CD4-positive, alpha-beta memory T cell (primary cell): ENCODE results near the gene RTF1. TPM values are rescaled to one million over a fixed set of nuclear protein-coding genes. Genes with fewer than 3 reads are reported as not detected.
"Not testable (repeated sequence)": the region's sequence is repeated elsewhere in the genome, so short reads cannot be mapped to it uniquely, and the experiment has no call there.

Source experiments
- CTCF ChIA-PET: fragments of 350-600 bp; sonication (Branson Sonifier 250); formaldehyde crosslinking; loops from one replicate; lab custom pipeline; 2021; ENCODE audit warnings: inconsistent platforms; ENCODE audit not compliant: partially characterized antibody; lab: Charles Lee
- POLR2A ChIA-PET: fragments of 350-600 bp; sonication (Branson Sonifier 250); formaldehyde crosslinking; loops from one replicate; lab custom pipeline; 2021; ENCODE audit not compliant: partially characterized antibody; lab: Charles Lee
- DNase-seq, 5 donors: peaks; one replicate each; pipeline versions ENCODE4 v3.0.0 to v3.0.0-alpha.2; 2020 to 2022; ENCODE audit warnings: mixed read lengths in 1 of 5
- H3K27ac ChIP-seq: one replicate; pipeline ENCODE4 v1.7.0; 2013; ENCODE audit warnings: low read depth, low read length
- H3K27me3 ChIP-seq: 2 replicates; pipeline ENCODE4 v1.7.0; 2013; ENCODE audit warnings: mild to moderate bottlenecking, low read length, moderate library complexity; ENCODE audit not compliant: insufficient read depth
- H3K36me3 ChIP-seq: 2 replicates; pipeline ENCODE4 v1.7.0; 2013; ENCODE audit warnings: mild to moderate bottlenecking, low read length, moderate library complexity; ENCODE audit not compliant: insufficient read depth
- H3K4me1 ChIP-seq: 2 replicates; pipeline ENCODE4 v1.7.0; 2013; ENCODE audit warnings: mild to moderate bottlenecking, low read length, moderate library complexity; ENCODE audit not compliant: insufficient read depth
- H3K4me3 ChIP-seq, 2 donors: one replicate each; pipeline ENCODE4 v1.7.0; 2013; ENCODE audit warnings: low read length in 2 of 2, mild to moderate bottlenecking in 1 of 2
- H3K9me3 ChIP-seq, 2 donors: one replicate each; pipeline ENCODE4 v1.7.0; 2013; ENCODE audit warnings: low read length in 2 of 2, control low read depth in 1 of 2; ENCODE audit not compliant: control insufficient read depth in 1 of 2
- H3K27ac Mint-ChIP-seq, 7 donors: one replicate each; pipeline ENCODE4 v1.8.0; 2020 to 2021; ENCODE audit warnings: mixed read lengths in 7 of 7, mild to moderate bottlenecking in 6 of 7, inconsistent platforms in 3 of 7, moderate library complexity in 3 of 7
- H3K27me3 Mint-ChIP-seq, 2 donors: one replicate each; pipeline ENCODE4 v1.8.0; 2020 to 2021; ENCODE audit warnings: mixed read lengths in 2 of 2
- H3K36me3 Mint-ChIP-seq, 2 donors: one replicate each; pipeline ENCODE4 v1.8.0; 2020 to 2021; ENCODE audit warnings: mixed read lengths in 2 of 2, inconsistent platforms in 1 of 2, mild to moderate bottlenecking in 1 of 2
- H3K4me1 Mint-ChIP-seq, 4 donors: one replicate each; pipeline ENCODE4 v1.8.0; 2020 to 2021; ENCODE audit warnings: mixed read lengths in 4 of 4, mild to moderate bottlenecking in 1 of 4
- H3K4me3 Mint-ChIP-seq, 8 donors: one replicate each; pipeline ENCODE4 v1.8.0; 2020 to 2021; ENCODE audit warnings: mixed read lengths in 8 of 8, mild to moderate bottlenecking in 7 of 8, moderate library complexity in 6 of 8, inconsistent platforms in 3 of 8
- H3K9me3 Mint-ChIP-seq, 8 donors: one replicate each; pipeline ENCODE4 v1.8.0; 2020 to 2021; ENCODE audit warnings: mixed read lengths in 8 of 8, mild to moderate bottlenecking in 5 of 8, inconsistent platforms in 3 of 8, moderate library complexity in 1 of 8
- intact Hi-C: fragments of 100-400 bp; cut with micrococcal nuclease; formaldehyde crosslinking; loops from one replicate; pipeline ENCODE4 v1.15.1; 2023
- polyA plus RNA-seq, 2 donors: library from polyadenylated mRNA; unstranded; fragments of 300-500 nt; fragmentation: Illumina TruSeq; gene quantifications; one replicate each; pipeline ENCODE4 v1.2.3, GENCODE V29; 2021
- total RNA-seq, 2 experiments: library from RNA; stranded (reverse); gene quantifications; one replicate each; pipeline ENCODE4 v1.2.3, GENCODE V29; 2021

The RTF1 gene
- total and polyA plus RNA-seq, 4 experiments from 2014 or later = 7.4 to 35.9 (median 30.8) TPM

GRCh38 chr15:41437448-41437847 is 20.6 kb downstream of the RTF1 start:
- intact Hi-C loops = no loop called here
- H3K27me3 ChIP-seq = no peaks in the 10 kb centered on the region
- ChIA-PET CTCF (no interaction called here), POLR2A (no interaction called here)
- no peak overlapping the region for H3K4me3 ChIP-seq
- H3K27ac ChIP-seq = no peak overlapping the region
- no peaks in the 10 kb centered on the region for H3K27me3 Mint-ChIP-seq
- no peaks in the 10 kb centered on the region for H3K9me3 Mint-ChIP-seq
- H3K36me3 ChIP-seq = no peaks in the 10 kb centered on the region
- H3K9me3 ChIP-seq = no peaks in the 10 kb centered on the region
- H3K27ac Mint-ChIP-seq = peak overlapping the region in 2 of 7 donors; percentile 10 to 40
- H3K36me3 Mint-ChIP-seq = peaks cover 16 to 28% of the 10 kb centered on the region in 2 donors
- peaks cover 16% of the 10 kb centered on the region for H3K4me1 ChIP-seq
- peaks cover 8 to 16% (median 11%) of the 10 kb centered on the region in 4 donors for H3K4me1 Mint-ChIP-seq
- H3K4me3 Mint-ChIP-seq = no peak overlapping the region
- DNase-seq = no peak

GRCh38 chr15:41438206-41438605 is 21.3 kb downstream of the RTF1 start:
- CTCF ChIA-PET = no interaction called here
- intact Hi-C loops = no loop called here
- DNase-seq = no peak
- Mint-ChIP-seq H3K4me3 (no peak overlapping the region), H3K36me3 (peaks cover 16 to 31% of the 10 kb centered on the region in 2 donors), H3K27ac (peak overlapping the region in 1 of 7 donors; percentile 36), H3K4me1 (peaks cover 13 to 21% (median 16%) of the 10 kb centered on the region in 4 donors), H3K9me3 (no peaks in the 10 kb centered on the region), H3K27me3 (no peaks in the 10 kb centered on the region)
- H3K27me3 ChIP-seq = no peaks in the 10 kb centered on the region
- POLR2A ChIA-PET = no interaction called here
- H3K27ac ChIP-seq = no peak overlapping the region
- no peak overlapping the region for H3K4me3 ChIP-seq
- no peaks in the 10 kb centered on the region for H3K36me3 ChIP-seq
- peaks cover 23% of the 10 kb centered on the region for H3K4me1 ChIP-seq
- H3K9me3 ChIP-seq = no peaks in the 10 kb centered on the region

GRCh38 chr15:41438745-41439144 is 21.9 kb downstream of the RTF1 start:
- intact Hi-C loops, CTCF ChIA-PET, DNase-seq, H3K36me3 ChIP-seq, H3K27ac ChIP-seq, H3K27me3 ChIP-seq, H3K4me3 ChIP-seq, H3K9me3 ChIP-seq, H3K9me3 Mint-ChIP-seq, H3K27me3 Mint-ChIP-seq, H3K4me3 Mint-ChIP-seq: not testable (repeated sequence)
- Mint-ChIP-seq H3K27ac (peak overlapping the region in 1 of 7 donors; percentile 18), H3K36me3 (peaks cover 16 to 34% of the 10 kb centered on the region in 2 donors), H3K4me1 (peaks cover 15 to 25% (median 19%) of the 10 kb centered on the region in 4 donors)
- POLR2A ChIA-PET = interaction anchor here (0.7 kb wide), 1 partner anchor 17 kb away, joined by 3 read pairs; no protein-coding TSS in a partner anchor
- H3K4me1 ChIP-seq = peaks cover 27% of the 10 kb centered on the region

GRCh38 chr15:41443275-41443674 is 26.4 kb downstream of the RTF1 start:
- intact Hi-C loops = no loop called here
- ChIA-PET CTCF (no interaction called here), POLR2A (no interaction called here)
- Histone ChIP-seq H3K27ac (no peak overlapping the region), H3K4me3 (no peak overlapping the region), H3K4me1 (peaks cover 13% of the 10 kb centered on the region), H3K36me3 (no peaks in the 10 kb centered on the region), H3K27me3 (no peaks in the 10 kb centered on the region), H3K9me3 (no peaks in the 10 kb centered on the region)
- H3K4me3 Mint-ChIP-seq = peak overlapping the region in 1 of 8 donors; percentile 17
- H3K4me1 Mint-ChIP-seq = peaks cover 10 to 21% (median 16%) of the 10 kb centered on the region in 4 donors
- DNase-seq = no peak
- H3K9me3 Mint-ChIP-seq = no peaks in the 10 kb centered on the region
- H3K36me3 Mint-ChIP-seq = peaks cover 27 to 37% of the 10 kb centered on the region in 2 donors
- peak overlapping the region in 5 of 7 donors; percentile 15 to 92 (median 44) for H3K27ac Mint-ChIP-seq
- H3K27me3 Mint-ChIP-seq = no peaks in the 10 kb centered on the region

- CTCF ChIA-PET = no interaction called here
- Histone ChIP-seq H3K9me3 (no peaks in the 10 kb centered on the region), H3K27ac (no peak overlapping the region), H3K4me1 (peaks cover 13% of the 10 kb centered on the region), H3K4me3 (no peak overlapping the region), H3K27me3 (no peaks in the 10 kb centered on the region), H3K36me3 (no peaks in the 10 kb centered on the region)
- Mint-ChIP-seq H3K4me3 (no peak overlapping the region), H3K27ac (peak overlapping the region in 2 of 7 donors; percentile 22 to 61), H3K4me1 (peaks cover 10 to 21% (median 16%) of the 10 kb centered on the region in 4 donors), H3K27me3 (no peaks in the 10 kb centered on the region), H3K9me3 (no peaks in the 10 kb centered on the region), H3K36me3 (peaks cover 26 to 30% of the 10 kb centered on the region in 2 donors)
- DNase-seq = no peak
- POLR2A ChIA-PET = no interaction called here
- intact Hi-C loops = no loop called here
These were observed 28.5 kb downstream of the RTF1 start for GRCh38 chr15:41445399-41445798.

GRCh38 chr15:41462084-41462795 is 45.3 kb downstream of the RTF1 start:
- Mint-ChIP-seq H3K36me3 (peaks cover 33 to 53% of the 10 kb centered on the region in 2 donors), H3K4me3 (no peak overlapping the region), H3K27me3 (no peaks in the 10 kb centered on the region), H3K9me3 (no peaks in the 10 kb centered on the region), H3K4me1 (peaks cover 0 to 7% (median 4%) of the 10 kb centered on the region in 4 donors), H3K27ac (peak overlapping the region; percentile 5 to 81 (median 33))
- no peaks in the 10 kb centered on the region for H3K4me1 ChIP-seq
- H3K9me3 ChIP-seq = no peaks in the 10 kb centered on the region
- ChIA-PET CTCF (interaction anchor here (0.8 kb wide), 1 partner anchor 45 kb away, joined by 3 read pairs; no protein-coding TSS in a partner anchor), POLR2A (no interaction called here)
- no peaks in the 10 kb centered on the region for H3K27me3 ChIP-seq
- no peak overlapping the region for H3K27ac ChIP-seq
- no peak for DNase-seq
- no peak overlapping the region for H3K4me3 ChIP-seq
- intact Hi-C loops = no loop called here
- peaks cover 30% of the 10 kb centered on the region for H3K36me3 ChIP-seq

- no peaks in the 10 kb centered on the region for H3K9me3 Mint-ChIP-seq
- POLR2A ChIA-PET = interaction anchor here (0.6 to 1.2 kb wide), 4 partner anchors 79 to 559 kb away, joined by 3 read pairs; partner anchors contain the start of gene RPAP1
These were observed 48.1 kb downstream of the RTF1 start for GRCh38 chr15:41464889-41465580.

More at GRCh38 chr15:41464889-41465580, 48.1 kb downstream of the RTF1 start:
- Histone ChIP-seq H3K36me3 (peaks cover 26% of the 10 kb centered on the region), H3K9me3 (no peaks in the 10 kb centered on the region), H3K4me1 (no peaks in the 10 kb centered on the region), H3K4me3 (no peak overlapping the region), H3K27ac (no peak overlapping the region), H3K27me3 (no peaks in the 10 kb centered on the region)
- DNase-seq = no peak
- H3K4me1 Mint-ChIP-seq = peaks cover 0 to 7% (median 4%) of the 10 kb centered on the region in 4 donors
- intact Hi-C loops = loop anchor here (2.0 to 5.0 kb wide), 2 partner anchors 48 to 137 kb away; partner anchors contain the start of gene LTK
- CTCF ChIA-PET = interaction anchor here (0.5 to 3.8 kb wide), 19 partner anchors 13 to 597 kb away, joined by 3 to 27 read pairs (median 6); no protein-coding TSS in a partner anchor
- H3K27ac Mint-ChIP-seq = peak overlapping the region in 3 of 7 donors; percentile 19 to 68 (median 29)
- H3K4me3 Mint-ChIP-seq = no peak overlapping the region
- H3K36me3 Mint-ChIP-seq = peaks cover 30 to 52% of the 10 kb centered on the region in 2 donors
- no peaks in the 10 kb centered on the region for H3K27me3 Mint-ChIP-seq
